ENCODE data around the gene NECTIN3.

DNA sequence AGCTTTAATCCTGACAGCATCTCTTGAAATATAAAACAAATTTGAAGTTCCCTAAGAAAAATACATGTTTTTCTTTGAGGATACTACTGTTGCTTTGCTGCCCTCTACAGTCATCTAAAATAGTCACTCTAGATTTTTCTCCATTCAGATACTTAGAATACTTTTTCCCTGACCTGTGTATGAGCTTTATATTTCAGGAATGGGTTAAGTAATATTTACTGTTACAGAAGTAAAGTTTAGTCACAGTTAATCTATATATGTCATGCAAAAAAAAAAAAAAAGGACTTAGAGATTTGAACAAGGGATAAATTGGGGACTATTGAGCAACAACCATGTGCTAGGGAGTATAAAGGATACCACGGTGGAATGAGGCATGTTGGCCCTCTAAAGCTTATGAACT, 8.8 kb downstream of the NECTIN3 start:
- TF ChIP-seq, protein P1, sequence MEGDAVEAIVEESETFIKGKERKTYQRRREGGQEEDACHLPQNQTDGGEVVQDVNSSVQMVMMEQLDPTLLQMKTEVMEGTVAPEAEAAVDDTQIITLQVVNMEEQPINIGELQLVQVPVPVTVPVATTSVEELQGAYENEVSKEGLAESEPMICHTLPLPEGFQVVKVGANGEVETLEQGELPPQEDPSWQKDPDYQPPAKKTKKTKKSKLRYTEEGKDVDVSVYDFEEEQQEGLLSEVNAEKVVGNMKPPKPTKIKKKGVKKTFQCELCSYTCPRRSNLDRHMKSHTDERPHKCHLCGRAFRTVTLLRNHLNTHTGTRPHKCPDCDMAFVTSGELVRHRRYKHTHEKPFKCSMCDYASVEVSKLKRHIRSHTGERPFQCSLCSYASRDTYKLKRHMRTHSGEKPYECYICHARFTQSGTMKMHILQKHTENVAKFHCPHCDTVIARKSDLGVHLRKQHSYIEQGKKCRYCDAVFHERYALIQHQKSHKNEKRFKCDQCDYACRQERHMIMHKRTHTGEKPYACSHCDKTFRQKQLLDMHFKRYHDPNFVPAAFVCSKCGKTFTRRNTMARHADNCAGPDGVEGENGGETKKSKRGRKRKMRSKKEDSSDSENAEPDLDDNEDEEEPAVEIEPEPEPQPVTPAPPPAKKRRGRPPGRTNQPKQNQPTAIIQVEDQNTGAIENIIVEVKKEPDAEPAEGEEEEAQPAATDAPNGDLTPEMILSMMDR (IDR thresholded peaks at IDR 0.05): peak; percentile 11 to 47 (median 39)
- TF ChIP-seq POLR2A (IDR thresholded peaks at IDR 0.05): no peak

Measured in tibial nerve (tissue), 3 donors.